Ishikawa (cell line): ENCODE results near the gene PRDM11.

ENCODE experiments used
- CEBPB ChIP-seq: IDR thresholded peaks from 2 replicates; pipeline ENCODE4 v1.6.1; 2012
- CREB1 ChIP-seq: IDR thresholded peaks from 2 replicates; pipeline ENCODE4 v1.6.1; 2012; ENCODE audit warnings: low read depth
- EGR1 ChIP-seq: IDR thresholded peaks from 2 replicates; pipeline ENCODE4 v1.6.1; 2012
- EP300 ChIP-seq: IDR thresholded peaks from 2 replicates; pipeline ENCODE4 v1.6.1; 2012; ENCODE audit warnings: borderline replicate concordance
- FOXM1 ChIP-seq: IDR thresholded peaks from 2 replicates; pipeline ENCODE4 v1.6.1; 2012; ENCODE audit warnings: low read depth, borderline replicate concordance
- MAX ChIP-seq: IDR thresholded peaks from 2 replicates; pipeline ENCODE4 v1.6.1; 2012
- NFIC ChIP-seq: IDR thresholded peaks from 2 replicates; pipeline ENCODE4 v1.6.1; 2012
- RAD21 ChIP-seq: IDR thresholded peaks from 2 replicates; pipeline ENCODE4 v1.6.1; 2012; ENCODE audit warnings: low read depth
- REST ChIP-seq: IDR thresholded peaks from 2 replicates; pipeline ENCODE4 v1.6.1; 2012; ENCODE audit warnings: low read depth, mild to moderate bottlenecking
- TAF1 ChIP-seq: IDR thresholded peaks from 2 replicates; pipeline ENCODE4 v1.6.1; 2012; ENCODE audit warnings: low read depth, mild to moderate bottlenecking
- TCF12 ChIP-seq: IDR thresholded peaks from 2 replicates; pipeline ENCODE4 v1.6.1; 2012; ENCODE audit warnings: low read depth
- TEAD4 ChIP-seq: IDR thresholded peaks from 2 replicates; pipeline ENCODE4 v1.6.1; 2012
- USF1 ChIP-seq: IDR thresholded peaks from 2 replicates; pipeline ENCODE4 v1.6.1; 2012
- YY1 ChIP-seq: IDR thresholded peaks from 2 replicates; pipeline ENCODE4 v1.6.1; 2012; ENCODE audit warnings: low read depth
- ZBTB7A ChIP-seq: IDR thresholded peaks from 2 replicates; pipeline ENCODE4 v1.6.1; 2012; ENCODE audit warnings: low read depth

The PRDM11 gene

GRCh38 chr11:45109400-45109799 is 37.0 kb upstream of the PRDM11 start:
- TF ChIP-seq NFIC: no peak
- no peak for TF ChIP-seq CREB1

- TF ChIP-seq MAX: no peak
- no peak for TF ChIP-seq CEBPB
- TF ChIP-seq RAD21: peak; percentile 91
Observed at GRCh38 chr11:45110562-45110961, 35.9 kb upstream of the PRDM11 start.

- TF ChIP-seq TEAD4 (no peak), ZBTB7A (no peak), TCF12 (no peak), EP300 (no peak), YY1 (no peak), MAX (no peak), USF1 (no peak)
Observed at GRCh38 chr11:45113807-45114206, 32.6 kb upstream of the PRDM11 start.

GRCh38 chr11:45133878-45134277 is 12.6 kb upstream of the PRDM11 start:
- TF ChIP-seq TAF1: no peak
- no peak for TF ChIP-seq CREB1

GRCh38 chr11:45141171-45141570 is 5.3 kb upstream of the PRDM11 start:
- TF ChIP-seq RAD21: no peak
- TF ChIP-seq CEBPB: no peak
- TF ChIP-seq TCF12: no peak
- no peak for TF ChIP-seq FOXM1
- no peak for TF ChIP-seq USF1
- TF ChIP-seq CREB1: no peak
- TF ChIP-seq NFIC: no peak
- no peak for TF ChIP-seq TAF1
- no peak for TF ChIP-seq REST
- no peak for TF ChIP-seq YY1
- TF ChIP-seq MAX: no peak
- TF ChIP-seq TEAD4: no peak
- no peak for TF ChIP-seq EGR1
- TF ChIP-seq ZBTB7A: no peak
- TF ChIP-seq EP300: no peak

GRCh38 chr11:45141631-45142030 is 4.8 kb upstream of the PRDM11 start:
- no peak for TF ChIP-seq CEBPB
- TF ChIP-seq RAD21: no peak
- no peak for TF ChIP-seq MAX
- TF ChIP-seq TEAD4: no peak
- no peak for TF ChIP-seq EP300
- TF ChIP-seq USF1: no peak
- no peak for TF ChIP-seq NFIC
- TF ChIP-seq REST: no peak
- no peak for TF ChIP-seq TCF12
- TF ChIP-seq ZBTB7A: no peak
- no peak for TF ChIP-seq FOXM1
- no peak for TF ChIP-seq YY1
- TF ChIP-seq EGR1: no peak
- TF ChIP-seq TAF1: no peak
- TF ChIP-seq CREB1: no peak
